Measurements from ENCODE around the gene GABRE.

GABRE gene

DNA sequence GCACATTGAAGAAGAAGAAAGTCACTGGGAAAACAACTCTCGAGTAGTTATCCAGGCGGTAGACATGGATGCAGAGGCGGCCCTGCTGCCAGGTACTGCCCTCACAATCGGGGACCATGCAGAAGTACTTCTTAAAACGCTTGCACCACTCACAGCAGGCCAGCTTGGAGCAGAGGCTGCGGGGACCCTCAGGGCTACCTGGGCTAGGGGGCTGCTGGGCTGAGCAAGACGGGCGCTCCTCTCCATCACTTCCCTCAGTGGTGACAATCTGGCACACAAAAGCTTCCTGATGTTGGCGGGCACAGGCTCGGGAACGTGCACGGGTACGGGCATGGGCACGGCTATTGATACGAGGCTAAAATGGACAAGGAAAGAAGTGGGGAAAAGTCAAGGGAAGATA, 19.7 kb downstream of the GABRE start:
- Histone ChIP-seq H3K4me1 (ENCODE audit: control insufficient read depth, insufficient read depth, low read length) (no peaks in the 10 kb centered on the region), H3K36me3 (ENCODE audit: control insufficient read depth in 2 of 2, insufficient read depth in 1 of 2, low read length in 2 of 2) (peaks cover 0 to 66% of the 10 kb centered on the region in 2 experiments; a peak in 1 of 3 replicates), H3K9me3 (ENCODE audit: control insufficient read depth, insufficient read depth, low read depth, low read length) (no peaks in the 10 kb centered on the region), H3K27ac (ENCODE audit: extremely low read depth, low read depth, low read length) (no peak overlapping the region), H3K4me3 (ENCODE audit: low read depth, low read length) (no peak overlapping the region)
- ChIA-PET CTCF (no interaction called here), POLR2A (no interaction called here)
- TF ChIP-seq, protein P1, sequence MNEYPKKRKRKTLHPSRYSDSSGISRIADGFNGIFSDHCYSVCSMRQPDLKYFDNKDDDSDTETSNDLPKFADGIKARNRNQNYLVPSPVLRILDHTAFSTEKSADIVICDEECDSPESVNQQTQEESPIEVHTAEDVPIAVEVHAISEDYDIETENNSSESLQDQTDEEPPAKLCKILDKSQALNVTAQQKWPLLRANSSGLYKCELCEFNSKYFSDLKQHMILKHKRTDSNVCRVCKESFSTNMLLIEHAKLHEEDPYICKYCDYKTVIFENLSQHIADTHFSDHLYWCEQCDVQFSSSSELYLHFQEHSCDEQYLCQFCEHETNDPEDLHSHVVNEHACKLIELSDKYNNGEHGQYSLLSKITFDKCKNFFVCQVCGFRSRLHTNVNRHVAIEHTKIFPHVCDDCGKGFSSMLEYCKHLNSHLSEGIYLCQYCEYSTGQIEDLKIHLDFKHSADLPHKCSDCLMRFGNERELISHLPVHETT (tag by site-specific recombination; IDR thresholded peaks at IDR 0.05): no peak
- TF ChIP-seq ZNF121 (tag by site-specific recombination; IDR thresholded peaks at IDR 0.05) (no peak), ZNF335 (tag by site-specific recombination; conservative IDR thresholded peaks at IDR 0.05) (no peak), ZNF501 (tag by site-specific recombination; IDR thresholded peaks at IDR 0.05) (no peak), BCL11B (tag by site-specific recombination; IDR thresholded peaks at IDR 0.05; ENCODE audit: low read depth) (no peak)
- TF ChIP-seq, protein P2, sequence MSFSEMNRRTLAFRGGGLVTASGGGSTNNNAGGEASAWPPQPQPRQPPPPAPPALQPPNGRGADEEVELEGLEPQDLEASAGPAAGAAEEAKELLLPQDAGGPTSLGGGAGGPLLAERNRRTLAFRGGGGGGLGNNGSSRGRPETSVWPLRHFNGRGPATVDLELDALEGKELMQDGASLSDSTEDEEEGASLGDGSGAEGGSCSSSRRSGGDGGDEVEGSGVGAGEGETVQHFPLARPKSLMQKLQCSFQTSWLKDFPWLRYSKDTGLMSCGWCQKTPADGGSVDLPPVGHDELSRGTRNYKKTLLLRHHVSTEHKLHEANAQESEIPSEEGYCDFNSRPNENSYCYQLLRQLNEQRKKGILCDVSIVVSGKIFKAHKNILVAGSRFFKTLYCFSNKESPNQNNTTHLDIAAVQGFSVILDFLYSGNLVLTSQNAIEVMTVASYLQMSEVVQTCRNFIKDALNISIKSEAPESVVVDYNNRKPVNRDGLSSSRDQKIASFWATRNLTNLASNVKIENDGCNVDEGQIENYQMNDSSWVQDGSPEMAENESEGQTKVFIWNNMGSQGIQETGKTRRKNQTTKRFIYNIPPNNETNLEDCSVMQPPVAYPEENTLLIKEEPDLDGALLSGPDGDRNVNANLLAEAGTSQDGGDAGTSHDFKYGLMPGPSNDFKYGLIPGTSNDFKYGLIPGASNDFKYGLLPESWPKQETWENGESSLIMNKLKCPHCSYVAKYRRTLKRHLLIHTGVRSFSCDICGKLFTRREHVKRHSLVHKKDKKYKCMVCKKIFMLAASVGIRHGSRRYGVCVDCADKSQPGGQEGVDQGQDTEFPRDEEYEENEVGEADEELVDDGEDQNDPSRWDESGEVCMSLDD (tag by site-specific recombination; IDR thresholded peaks at IDR 0.05): no peak
- TF ChIP-seq, protein P3, sequence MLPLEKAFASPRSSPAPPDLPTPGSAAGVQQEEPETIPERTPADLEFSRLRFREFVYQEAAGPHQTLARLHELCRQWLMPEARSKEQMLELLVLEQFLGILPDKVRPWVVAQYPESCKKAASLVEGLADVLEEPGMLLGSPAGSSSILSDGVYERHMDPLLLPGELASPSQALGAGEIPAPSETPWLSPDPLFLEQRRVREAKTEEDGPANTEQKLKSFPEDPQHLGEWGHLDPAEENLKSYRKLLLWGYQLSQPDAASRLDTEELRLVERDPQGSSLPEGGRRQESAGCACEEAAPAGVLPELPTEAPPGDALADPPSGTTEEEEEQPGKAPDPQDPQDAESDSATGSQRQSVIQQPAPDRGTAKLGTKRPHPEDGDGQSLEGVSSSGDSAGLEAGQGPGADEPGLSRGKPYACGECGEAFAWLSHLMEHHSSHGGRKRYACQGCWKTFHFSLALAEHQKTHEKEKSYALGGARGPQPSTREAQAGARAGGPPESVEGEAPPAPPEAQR (tag by site-specific recombination; IDR thresholded peaks at IDR 0.05): no peak

DNA sequence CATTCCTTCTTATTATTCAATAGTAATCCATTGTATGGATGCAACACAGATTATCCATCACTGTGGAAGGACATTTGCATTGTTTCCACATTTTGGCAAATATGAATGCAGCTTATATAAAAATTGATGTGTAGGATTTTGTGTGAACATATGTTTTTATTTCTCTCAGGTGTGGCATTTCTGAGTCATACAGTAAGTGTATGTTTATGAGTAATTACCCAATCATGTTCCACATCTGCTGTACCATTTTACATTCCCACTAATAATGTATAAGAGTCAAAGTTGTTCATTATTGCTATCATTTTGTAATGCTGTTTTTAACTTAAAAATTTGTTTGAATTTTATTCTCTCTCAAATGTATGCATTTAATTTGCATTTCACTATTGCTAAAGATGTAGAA, 36.3 kb downstream of the GABRE start:
- Histone ChIP-seq H3K4me1 (ENCODE audit: control insufficient read depth, insufficient read depth, low read length) (no peaks in the 10 kb centered on the region), H3K4me3 (ENCODE audit: low read depth, low read length) (no peak overlapping the region), H3K27ac (ENCODE audit: extremely low read depth, low read depth, low read length) (no peak overlapping the region), H3K9me3 (ENCODE audit: control insufficient read depth, insufficient read depth, low read depth, low read length) (no peaks in the 10 kb centered on the region; the same call in 1 of the 2 replicates), H3K36me3 (ENCODE audit: control insufficient read depth in 2 of 2, insufficient read depth in 1 of 2, low read length in 2 of 2) (no peaks in the 10 kb centered on the region)
- POLR2A ChIA-PET: no interaction called here
- no peak for TF ChIP-seq ZNF843 (tag by site-specific recombination; IDR thresholded peaks at IDR 0.05)
- no peak for TF ChIP-seq ZNF133 (tag by site-specific recombination; IDR thresholded peaks at IDR 0.05)
- no peak for TF ChIP-seq IKZF3 (tag by site-specific recombination; IDR thresholded peaks at IDR 0.05)
- TF ChIP-seq, protein P4, sequence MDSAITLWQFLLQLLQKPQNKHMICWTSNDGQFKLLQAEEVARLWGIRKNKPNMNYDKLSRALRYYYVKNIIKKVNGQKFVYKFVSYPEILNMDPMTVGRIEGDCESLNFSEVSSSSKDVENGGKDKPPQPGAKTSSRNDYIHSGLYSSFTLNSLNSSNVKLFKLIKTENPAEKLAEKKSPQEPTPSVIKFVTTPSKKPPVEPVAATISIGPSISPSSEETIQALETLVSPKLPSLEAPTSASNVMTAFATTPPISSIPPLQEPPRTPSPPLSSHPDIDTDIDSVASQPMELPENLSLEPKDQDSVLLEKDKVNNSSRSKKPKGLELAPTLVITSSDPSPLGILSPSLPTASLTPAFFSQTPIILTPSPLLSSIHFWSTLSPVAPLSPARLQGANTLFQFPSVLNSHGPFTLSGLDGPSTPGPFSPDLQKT (IDR thresholded peaks at IDR 0.05; ENCODE audit: borderline replicate concordance, low read depth, low read length): no peak
- TF ChIP-seq ZNF510 (tag by site-specific recombination; IDR thresholded peaks at IDR 0.05; ENCODE audit: insufficient replicate concordance): no peak
- no peak for TF ChIP-seq SP3 (tag by site-specific recombination; IDR thresholded peaks at IDR 0.05)
- TF ChIP-seq BCL11B (tag by site-specific recombination; IDR thresholded peaks at IDR 0.05; ENCODE audit: low read depth): no peak
- TF ChIP-seq, protein P5, sequence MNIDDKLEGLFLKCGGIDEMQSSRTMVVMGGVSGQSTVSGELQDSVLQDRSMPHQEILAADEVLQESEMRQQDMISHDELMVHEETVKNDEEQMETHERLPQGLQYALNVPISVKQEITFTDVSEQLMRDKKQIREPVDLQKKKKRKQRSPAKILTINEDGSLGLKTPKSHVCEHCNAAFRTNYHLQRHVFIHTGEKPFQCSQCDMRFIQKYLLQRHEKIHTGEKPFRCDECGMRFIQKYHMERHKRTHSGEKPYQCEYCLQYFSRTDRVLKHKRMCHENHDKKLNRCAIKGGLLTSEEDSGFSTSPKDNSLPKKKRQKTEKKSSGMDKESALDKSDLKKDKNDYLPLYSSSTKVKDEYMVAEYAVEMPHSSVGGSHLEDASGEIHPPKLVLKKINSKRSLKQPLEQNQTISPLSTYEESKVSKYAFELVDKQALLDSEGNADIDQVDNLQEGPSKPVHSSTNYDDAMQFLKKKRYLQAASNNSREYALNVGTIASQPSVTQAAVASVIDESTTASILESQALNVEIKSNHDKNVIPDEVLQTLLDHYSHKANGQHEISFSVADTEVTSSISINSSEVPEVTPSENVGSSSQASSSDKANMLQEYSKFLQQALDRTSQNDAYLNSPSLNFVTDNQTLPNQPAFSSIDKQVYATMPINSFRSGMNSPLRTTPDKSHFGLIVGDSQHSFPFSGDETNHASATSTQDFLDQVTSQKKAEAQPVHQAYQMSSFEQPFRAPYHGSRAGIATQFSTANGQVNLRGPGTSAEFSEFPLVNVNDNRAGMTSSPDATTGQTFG (tag by site-specific recombination; IDR thresholded peaks at IDR 0.05; ENCODE audit: borderline replicate concordance): no peak
- CTCF ChIA-PET: no interaction called here
